HT1080 (cell line): ENCODE data around the gene GPATCH2L. TPM values are rescaled to one million over a fixed set of nuclear protein-coding genes. Genes with fewer than 3 reads are reported as not detected.
A peak's percentile ranks its signal among the peaks of the same experiment; 100 is the strongest.

Source experiments
- DNase-seq: peaks from one replicate; pipeline ENCODE4 v3.0.0-alpha.2; 2015; ENCODE audit warnings: low read depth
- total RNA-seq: library from RNA; depleted of rRNA; stranded (reverse); fragments of >200 nt; shearing (Covaris generic); gene quantifications from 2 replicates; pipeline ENCODE4 v1.2.3, GENCODE V29; 2014

Gene GPATCH2L
- total RNA-seq, 1 experiment from 2014 or later, result 30.4 TPM

DNA sequence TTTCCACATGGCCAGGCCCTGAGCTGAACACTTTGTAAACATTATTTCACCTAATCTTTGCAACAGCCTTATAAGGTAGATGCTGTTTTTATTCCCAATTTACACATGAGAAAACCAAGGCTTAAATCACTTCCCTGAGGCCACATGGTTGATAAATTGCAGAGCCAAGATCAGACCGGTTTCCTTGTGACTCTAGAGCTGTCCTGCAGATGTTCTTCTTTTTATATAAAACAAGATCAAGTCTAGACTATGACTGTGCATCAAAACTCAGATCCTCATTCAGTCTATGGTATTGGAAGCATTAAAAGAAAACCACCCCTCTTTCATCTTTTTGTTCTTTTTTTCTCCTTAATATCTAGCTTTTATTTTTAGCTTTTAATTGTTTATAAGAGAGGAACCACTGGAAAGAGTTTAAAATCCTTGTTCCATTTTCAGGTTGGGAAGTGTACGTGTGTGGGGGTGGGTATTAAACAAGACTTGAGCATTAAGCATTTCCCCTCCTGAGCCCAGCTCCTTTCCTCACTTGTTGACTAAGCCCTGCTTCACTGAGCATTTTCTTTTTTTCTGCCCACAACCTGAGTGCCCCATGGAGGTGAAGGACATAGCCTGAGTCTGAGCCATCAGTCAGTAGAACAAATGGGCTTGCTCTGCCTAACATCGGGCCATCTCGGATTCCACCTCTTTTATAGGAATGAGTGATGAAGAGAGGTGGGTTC, 45.4 kb downstream of the GPATCH2L start:
- no peak for DNase-seq

DNA sequence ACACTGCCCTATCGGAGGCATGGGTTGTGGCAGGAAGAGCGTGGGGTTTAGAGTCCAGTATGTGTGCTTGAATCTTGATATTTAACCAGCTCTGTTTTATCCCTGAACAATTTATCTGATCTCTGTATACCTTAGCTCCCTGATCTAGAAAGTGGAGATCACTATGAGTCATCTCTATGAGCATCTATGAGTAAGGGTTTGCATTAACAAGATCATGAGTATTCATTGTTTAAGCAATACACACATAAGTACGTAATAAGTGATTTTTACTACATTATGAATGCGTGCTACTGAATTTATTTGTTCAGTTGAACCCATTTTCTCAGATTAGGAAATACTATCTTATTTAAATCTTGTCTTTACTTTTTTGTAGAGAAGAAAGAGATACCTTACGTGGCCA, 49.4 kb downstream of the GPATCH2L start:
- DNase-seq, result peak; percentile 84

DNA sequence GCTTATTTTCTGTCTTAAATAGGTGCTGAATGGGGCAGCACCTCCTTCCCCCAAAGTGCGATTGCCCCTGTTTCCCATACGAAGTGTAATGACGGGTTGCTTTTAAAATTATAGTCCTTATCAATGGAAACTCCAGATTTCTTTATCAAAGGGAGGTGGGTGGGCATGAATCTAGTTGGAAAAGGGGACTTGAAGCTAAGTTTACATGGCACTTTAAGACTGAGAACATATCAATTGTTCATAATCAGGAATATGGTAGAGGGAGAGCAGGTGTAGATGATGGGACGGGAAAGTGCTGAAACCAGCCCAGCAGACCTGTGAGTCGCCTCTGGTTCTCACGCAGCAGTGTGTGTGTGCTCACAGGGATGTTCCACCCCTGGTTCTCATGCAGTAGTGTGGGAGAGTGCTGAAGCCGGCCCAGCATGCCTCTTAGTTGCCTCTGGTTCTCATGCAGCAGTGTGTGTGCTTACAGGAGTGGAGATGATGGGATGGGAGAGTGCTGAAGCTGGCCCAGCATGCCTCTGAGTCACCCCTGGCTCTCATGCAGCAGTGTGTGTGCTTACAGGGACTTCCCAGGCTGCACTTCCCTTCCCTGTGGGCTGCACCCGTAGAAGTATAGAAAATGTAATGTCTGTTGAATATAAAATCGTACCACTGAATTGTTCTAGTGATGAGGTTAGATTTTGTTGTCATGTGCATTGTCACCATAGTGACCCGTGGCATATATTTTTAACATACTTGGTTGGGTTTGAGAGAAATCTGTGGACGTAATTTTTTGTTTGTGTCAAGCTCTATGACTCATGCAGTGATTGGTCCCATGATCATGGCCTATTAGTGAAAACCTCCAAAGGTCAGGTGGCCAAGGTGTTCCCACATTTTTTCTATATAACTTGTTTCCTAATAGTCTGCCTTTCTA, 51.6 kb downstream of the GPATCH2L start:
- DNase-seq, result peak; percentile 97

DNA sequence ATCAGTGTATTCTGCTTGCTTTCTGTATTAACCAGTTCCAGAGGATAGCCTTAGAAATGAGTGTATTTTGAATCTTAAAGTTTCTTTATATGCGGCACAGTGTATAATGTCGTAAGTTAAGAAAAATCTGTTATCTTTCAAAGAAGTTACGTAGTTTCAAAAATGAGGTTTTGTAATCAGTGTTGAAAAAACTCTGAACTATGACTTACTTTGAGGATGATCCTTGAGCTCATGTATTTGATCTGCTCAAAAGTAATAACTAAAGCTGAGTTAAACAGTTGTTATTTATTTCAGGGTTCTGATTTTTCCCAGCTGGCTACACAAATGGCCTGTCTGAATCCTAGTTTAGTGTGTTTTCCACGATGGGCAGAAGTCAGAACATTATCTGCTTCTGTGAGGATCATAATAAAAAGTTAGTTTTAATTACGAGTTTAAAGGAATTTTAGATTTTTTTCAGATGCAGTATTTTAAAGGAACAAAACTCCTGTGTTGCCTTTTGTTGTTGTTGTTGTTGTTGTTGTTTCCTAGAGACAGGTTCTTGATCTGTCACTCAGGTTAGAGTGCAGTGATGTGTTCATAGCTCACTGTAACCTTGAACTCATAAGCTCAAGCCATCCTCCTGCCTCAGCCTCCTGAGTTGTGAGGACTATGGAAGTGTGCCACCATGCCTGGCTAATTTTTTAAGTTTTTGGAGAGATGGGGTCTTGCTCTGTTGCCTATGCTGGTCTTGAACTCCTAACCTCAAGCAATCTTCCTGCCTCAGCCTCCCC, 52.9 kb downstream of the GPATCH2L start:
- DNase-seq, result no peak

DNA sequence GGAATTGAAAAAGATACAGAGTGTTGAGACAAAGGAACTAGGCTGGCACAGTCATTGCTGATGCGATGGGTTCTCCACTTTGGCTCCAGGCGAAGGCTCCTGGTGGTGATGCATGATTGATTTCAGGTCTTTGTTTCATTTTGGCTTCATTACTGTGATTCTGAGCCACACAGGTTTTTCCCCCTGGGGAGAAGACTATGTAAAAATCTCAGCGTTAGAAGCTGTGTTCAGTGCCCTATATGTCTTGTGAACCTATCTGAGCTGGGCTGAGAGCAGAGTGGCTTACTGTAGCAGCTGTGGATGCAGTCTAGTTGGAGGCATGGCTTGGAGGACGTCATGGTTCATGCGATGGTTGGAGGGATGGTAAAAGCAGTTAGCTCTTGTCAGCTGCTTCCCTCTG, 54.0 kb downstream of the GPATCH2L start:
- DNase-seq, result no peak

DNA sequence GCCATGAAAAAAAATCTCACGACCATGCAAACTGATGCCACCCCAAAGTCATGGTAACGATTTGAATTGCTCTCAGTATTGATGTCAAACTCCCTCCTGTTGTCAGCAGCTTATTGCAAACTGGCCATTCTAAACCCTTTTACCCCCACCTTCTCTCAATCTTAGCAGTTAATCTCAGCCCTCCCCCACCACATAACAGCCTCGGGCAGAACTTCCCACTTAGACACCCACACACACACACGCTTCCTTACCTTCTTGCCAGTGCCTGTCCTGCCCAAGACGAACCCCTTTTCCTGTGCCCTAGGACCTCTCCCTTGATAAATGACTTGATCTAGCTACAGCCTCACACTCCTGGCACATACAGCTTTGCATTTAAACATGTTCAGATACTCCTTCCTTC, 56.6 kb downstream of the GPATCH2L start:
- no peak for DNase-seq

DNA sequence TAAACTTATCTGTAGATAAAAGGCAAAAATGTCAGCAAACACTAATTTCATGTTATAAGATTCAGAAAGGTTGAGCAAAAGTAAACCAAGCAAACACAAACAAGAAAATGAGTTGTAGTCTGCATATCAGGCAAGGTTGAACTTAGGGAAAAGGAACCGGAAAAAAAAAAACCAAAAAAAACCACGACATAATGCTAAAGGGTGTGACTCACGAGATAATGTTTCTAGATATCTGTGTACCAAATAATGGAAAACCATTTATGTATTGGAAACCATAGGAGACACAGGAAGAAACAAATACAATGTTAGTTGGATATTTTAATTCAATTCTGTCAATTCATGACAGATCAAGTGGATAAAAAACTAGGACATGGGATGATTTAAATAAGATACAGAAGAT, 60.5 kb downstream of the GPATCH2L start:
- no peak for DNase-seq

DNA sequence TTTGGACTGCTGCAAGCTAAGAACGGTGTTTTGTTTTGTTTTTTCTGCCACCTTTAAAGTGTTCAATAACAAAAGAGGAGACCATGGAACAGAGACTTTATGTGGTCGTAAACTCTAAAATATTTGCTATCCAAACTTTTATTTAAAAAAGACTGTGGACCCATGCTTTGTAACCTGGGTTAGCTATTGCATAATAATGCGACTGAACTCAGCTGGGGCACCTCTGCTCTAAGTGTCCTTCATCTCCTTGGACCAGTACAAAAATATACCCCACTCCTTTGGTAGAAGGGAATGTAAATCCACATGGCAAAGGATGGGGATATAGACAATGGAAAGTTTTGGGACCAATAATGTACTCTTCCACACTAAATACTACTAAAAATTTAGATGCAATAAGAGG, 65.5 kb downstream of the GPATCH2L start:
- no peak for DNase-seq

DNA sequence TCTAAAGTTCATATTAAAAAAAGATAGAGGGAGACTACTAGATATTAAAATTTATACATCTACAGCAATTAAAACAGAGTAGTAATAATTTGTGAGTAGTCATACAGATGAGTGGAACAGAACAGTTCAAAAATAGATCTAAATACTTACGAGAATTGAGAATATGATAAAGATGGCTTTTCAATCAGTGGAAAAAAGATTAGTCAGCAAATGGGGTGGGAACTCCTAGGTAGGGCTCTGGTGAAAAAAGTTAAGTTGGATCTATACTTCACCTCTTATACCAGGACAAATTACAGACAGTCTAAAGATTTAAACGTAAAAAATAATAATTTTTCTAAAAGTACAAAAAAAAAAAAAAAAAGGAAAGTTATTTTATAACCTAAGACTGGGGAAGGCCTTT, 66.9 kb downstream of the GPATCH2L start:
- DNase-seq, result no peak

DNA sequence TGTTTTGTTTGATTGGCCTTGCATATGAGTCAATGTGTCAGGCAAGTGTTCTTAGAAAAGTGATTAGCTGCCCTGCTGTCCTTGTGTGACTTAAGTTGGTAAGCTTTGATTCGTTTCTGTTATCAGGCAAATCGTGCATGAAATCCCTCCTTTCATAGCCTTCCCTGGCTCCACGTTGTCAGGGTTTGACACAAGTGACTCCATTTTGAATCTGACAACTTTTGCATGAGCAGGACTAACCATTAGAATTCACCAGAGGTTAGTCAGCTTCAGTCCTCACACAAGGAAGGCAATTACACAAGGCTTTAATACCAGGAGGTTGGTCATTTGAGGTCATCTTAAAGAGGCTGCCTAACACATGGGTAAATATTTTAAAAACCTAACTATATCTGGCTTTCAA, 68.2 kb downstream of the GPATCH2L start:
- no peak for DNase-seq

DNA sequence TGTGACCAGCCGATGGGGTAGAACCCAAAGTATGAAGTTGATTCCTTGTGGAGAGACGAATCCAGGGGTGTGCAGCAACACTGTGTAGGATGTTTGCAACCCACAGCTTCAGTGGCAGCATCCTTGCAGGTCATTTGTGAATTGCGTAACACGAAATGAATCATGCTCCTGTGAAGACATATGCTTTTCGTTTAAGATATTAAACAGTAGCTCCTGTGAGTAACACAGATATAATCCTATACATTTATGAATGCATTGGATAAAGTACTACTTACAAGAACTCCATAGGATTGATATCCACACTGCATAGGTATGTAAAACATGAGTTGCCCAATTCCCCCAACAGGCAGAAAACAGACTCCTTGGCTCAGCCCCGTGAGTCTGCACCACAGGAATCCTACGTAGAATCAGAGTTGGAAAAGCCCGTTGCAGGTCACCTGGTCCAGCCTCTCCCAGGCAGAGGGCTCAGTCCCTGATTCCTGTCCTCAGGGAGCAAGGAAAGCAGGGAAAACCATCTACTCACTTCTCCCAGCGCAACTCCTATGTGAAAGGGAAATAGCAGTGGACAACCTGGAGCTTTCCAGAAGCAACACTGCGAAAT, 75.8 kb downstream of the GPATCH2L start:
- DNase-seq, result peak; percentile 46

DNA sequence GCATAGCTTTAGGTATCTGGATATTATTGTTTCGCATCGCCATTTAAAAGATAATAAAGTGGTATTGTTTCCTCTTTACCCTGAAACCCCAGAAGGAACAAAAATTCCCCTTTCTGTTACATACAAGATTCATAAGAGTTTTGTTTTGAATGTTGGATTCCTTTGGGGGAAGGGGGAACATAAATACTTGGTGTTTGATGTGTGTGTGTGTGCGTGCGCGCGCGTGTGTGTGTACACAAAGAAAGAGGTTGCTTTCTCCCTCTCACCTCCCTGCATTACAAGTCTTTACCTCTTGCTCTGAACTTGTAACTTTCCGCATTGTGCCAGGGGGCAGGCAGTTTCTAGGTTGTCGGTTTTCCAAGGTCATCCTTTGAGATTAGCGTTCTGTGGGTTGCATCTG, 76.4 kb downstream of the GPATCH2L start:
- no peak for DNase-seq

DNA sequence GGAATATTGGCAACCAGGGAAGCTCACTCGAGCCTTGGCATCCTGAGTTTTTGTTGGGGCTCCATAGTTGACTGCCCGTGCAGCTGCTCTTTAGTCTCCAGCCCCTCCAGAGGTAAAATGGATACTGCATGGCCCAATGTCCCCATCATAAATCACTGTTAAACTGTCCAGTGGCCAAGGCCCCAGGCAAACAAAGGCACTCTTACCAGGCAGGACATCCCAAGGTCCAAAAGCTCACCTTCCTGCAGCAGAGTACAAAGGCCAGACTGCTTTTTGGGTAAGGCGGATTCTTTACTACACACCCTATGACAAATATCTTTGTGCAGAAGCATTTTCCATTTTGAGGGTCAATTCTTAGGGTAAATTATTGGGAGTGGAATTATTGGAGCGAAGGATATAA, 81.1 kb downstream of the GPATCH2L start:
- no peak for DNase-seq

DNA sequence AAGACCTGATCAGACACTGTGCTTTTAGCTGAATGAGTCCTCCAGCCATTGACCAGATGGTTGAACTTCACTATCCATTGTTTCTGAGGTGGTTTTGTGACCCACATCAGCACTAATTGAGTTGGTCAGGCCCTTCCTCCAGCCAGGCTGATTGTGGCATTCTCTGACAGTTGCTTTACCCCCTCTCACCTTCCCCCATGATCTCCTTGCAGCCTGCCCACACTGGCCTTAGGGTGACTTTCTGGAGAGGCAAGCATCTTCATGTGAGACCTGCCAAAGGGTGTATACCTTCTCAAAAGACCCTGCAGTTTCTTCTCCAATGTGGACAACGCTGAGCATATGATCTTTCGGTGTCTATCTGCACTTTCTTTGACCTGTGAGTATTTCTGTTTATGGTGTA, 83.9 kb downstream of the GPATCH2L start:
- no peak for DNase-seq

DNA sequence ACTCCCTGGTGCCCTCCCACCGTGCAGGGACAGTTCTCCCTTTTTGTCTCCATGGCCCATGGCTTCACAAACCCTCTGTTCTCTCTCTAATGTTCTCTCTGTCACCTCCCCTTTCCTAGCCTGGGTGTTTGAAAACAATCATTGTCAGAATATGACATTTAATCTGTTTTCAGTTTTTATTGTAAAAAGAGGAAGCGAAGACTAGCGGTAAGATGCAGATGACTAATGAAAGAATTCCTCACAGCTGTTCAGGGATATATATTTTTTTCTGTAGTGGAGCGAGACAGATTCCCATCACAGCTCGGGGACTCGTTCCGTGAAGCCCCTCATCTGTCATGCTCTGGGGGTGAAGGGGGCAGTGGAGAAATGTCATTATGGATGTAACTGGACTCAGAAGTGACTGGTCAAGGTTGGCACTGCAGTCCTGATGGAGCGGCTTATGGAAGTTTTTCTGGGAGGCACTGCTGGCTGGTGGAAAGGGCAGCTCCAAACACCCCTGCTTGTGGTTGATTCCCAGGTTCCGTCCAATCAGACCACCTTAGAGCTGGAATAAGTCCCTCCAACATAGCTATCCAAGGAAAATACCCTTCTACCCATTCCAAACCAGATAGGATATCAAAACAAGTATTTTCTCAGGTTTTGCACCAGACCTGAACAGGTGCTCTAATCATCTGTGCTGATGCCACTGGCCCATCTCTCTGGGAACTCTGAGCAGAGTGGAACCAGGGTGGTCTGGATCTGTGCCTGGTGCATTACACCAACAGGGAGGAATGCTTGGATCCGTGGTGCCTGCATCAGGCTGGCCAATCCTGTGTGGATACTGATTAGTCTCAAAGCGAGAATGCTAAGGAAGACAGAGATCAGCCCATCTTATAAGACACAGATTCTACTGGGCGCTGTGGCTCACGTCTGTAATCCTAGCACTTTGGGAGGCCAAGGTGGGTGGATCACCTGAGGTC, 84.7 kb downstream of the GPATCH2L start:
- no peak for DNase-seq

DNA sequence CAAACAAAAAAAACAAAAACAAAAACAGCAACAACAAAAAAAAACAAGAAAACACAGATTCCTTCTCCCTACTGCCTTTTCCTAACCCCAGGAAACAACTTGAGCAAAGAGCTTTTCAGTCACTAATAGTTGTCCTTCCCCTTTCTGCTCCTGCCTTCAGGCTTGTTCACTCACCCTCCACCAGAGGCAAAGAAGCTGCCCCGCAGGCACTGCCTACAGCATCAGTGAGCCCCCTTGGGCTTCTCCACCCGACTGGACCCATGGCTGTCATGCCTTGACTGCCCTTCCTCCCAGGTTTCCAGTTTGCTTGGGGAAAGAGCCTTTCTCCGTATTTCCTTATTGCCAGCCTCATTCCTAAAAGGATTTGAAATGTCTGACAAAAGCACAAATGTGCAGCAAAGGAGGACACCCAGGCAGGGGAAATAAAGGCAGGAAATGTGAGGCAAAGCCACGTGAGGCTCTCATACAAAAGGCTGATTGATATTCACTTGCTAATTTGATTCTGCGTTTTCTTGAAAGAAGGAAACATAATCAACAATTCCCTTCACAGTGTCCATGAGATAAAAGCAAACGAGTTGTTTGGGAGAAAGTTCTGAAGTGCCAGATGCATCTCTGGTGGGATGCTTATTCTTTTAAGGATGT, 85.7 kb downstream of the GPATCH2L start:
- no peak for DNase-seq

DNA sequence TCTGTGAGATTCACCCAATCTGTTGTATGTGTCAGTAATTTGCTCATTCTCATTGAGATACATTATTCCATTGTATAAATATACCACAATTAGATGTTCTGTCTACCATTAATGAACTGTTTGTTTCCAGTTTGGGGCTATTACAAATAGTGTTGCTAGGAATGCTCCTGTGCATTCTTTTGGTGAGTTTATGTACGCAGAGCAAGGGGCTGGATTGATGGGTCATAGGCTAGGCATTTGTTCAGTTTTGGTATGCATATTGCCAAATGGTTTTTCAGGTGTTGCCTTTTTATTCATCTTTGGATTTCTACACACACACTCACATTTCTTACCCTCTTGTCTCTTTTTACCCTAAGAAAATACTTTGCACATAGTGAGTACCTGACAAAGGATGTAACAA, 93.4 kb downstream of the GPATCH2L start:
- no peak for DNase-seq

DNA sequence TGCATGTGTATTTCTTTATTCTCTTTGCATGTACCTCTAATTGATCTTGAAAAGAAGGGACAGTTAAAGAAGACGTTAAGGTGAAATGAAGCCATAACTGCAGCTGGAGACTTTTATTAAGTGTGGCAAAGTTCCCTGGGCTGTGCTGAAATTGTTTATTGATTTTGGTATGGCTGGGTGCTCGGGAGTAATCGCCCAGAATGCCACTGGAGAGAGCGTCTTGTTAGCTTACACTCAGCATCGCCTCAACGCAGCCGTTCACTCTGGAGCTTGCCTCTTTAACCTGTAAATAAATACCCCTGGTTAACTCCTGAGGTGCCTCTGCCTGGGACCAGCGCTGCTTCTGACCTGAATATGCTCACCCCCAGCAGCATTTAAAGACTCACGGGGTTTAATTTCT, 98.6 kb downstream of the GPATCH2L start:
- DNase-seq, result no peak

DNA sequence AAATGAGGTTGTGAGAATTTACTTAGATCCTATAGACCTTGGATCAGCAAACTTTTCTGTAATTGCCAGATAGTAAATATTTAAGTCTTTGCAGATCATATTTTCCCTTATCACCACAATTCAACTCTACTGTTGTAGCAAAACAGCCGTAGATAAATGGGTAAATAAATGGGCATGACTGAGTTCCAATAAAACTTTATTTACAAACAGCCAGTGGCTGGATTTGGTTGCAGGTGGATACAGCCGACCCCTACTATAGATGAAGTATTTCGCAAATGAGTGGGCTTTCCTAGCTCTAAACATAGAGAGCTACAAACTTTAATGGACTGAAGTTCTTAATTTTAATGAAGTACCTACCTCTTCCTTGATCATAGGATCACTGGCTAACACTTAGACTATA, 100.7 kb downstream of the GPATCH2L start:
- DNase-seq, result no peak

DNA sequence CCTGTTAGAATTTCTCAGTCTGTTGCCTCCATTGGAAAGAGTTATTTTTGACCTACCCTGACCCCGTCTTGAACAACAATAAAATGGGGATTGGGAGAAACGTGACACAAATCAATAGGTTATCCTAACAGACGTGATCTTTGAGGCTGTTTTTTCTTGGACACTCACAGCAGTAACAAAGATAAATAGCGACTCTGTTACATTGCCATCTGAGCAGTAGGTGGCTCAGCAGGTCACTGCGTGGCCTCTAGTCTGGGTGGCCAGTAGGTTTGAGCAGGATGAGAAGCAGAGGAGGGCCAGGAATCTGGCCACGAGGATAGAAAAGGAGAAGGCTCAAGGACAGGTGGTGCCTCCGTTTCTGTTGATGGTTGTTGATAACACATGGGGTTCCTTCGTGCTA, 101.4 kb downstream of the GPATCH2L start:
- no peak for DNase-seq
